GM12878 (cell line): ENCODE results near the gene POU3F3. TPM values are rescaled to one million over a fixed set of nuclear protein-coding genes. Genes with fewer than 3 reads are reported as not detected.

Experiments
- BCL11A ChIP-seq: IDR thresholded peaks from 2 replicates; pipeline ENCODE4 v1.6.1; 2011; ENCODE audit warnings: low read depth, low read length
- CBX3 ChIP-seq: fragments of 200-600 bp; sonication (generic); IDR thresholded peaks from 2 replicates; pipeline ENCODE4 v1.6.1; 2016; ENCODE audit warnings: low read depth, borderline replicate concordance
- CUX1 ChIP-seq: IDR thresholded peaks from 2 replicates; pipeline ENCODE4 v1.6.1; 2012; ENCODE audit warnings: improper control_type of control experiment, low read depth, low read length; ENCODE audit not compliant: insufficient replicate concordance
- IKZF1 ChIP-seq: fragments of 450-650 bp; conservative IDR thresholded peaks from 2 replicates; pipeline ENCODE4 v1.6.1; 2017; ENCODE audit warnings: antibody characterized with exemption, mild to moderate bottlenecking
- JUND ChIP-seq: IDR thresholded peaks from 2 replicates; pipeline ENCODE4 v1.6.1; 2012; ENCODE audit warnings: low read depth, mild to moderate bottlenecking, low read length, improper control_type of control experiment, moderate library complexity
- RAD51 ChIP-seq: fragments of 450-650 bp; IDR thresholded peaks from 2 replicates; pipeline ENCODE4 v1.6.1; 2016; ENCODE audit warnings: moderate library complexity, mild to moderate bottlenecking, inconsistent platforms
- RELA ChIP-seq: fragments of 450-650 bp; IDR thresholded peaks from 2 replicates; pipeline ENCODE4 v1.8.0; 2014; ENCODE audit warnings: borderline replicate concordance; ENCODE audit not compliant: partially characterized antibody
- WRNIP1 ChIP-seq: IDR thresholded peaks from 2 replicates; pipeline ENCODE4 v1.6.1; 2011; ENCODE audit warnings: low read depth, low read length, improper control_type of control experiment, borderline replicate concordance
- ZNF24 ChIP-seq: fragments of 450-650 bp; IDR thresholded peaks from 2 replicates; pipeline ENCODE4 v1.6.1; 2017; ENCODE audit warnings: antibody characterized with exemption, mild to moderate bottlenecking
- ZZZ3 ChIP-seq: IDR thresholded peaks from 2 replicates; pipeline ENCODE4 v1.6.1; 2011; ENCODE audit warnings: low read depth; ENCODE audit not compliant: control insufficient read depth, insufficient read length
- polyA plus RNA-seq, 11 experiments: library from polyadenylated mRNA; depleted of rRNA in 4 of 11; unstranded in 6 of 11; stranded (reverse) in 5 of 11; fragments of >200 nt; fragmentation: Nextera tagmentation in 4 of 11; fragmentation: Illumina TruSeq in 1 of 11; extraction: Ambion mirVana in 4 of 11; extraction: Trizol in 1 of 11; gene quantifications; 1 replicate in 1 of 11; 2 replicates in 10 of 11; pipeline versions ENCODE4 v1.2.1 to v1.2.3, GENCODE V29; 2011 to 2016; ENCODE audit warnings: inconsistent platforms in 2 of 11, missing spikeins in 2 of 11, low read depth in 1 of 11
- total RNA-seq, 4 experiments: library from RNA; depleted of rRNA in 3 of 4; stranded (reverse); fragments of >200 nt in 3 of 4; fragmentation: Illumina TruSeq in 1 of 4; extraction: Trizol in 1 of 4; gene quantifications; 2 replicates each; pipeline versions ENCODE4 v1.2.1 to v1.2.3, GENCODE V29; 2013 to 2021

The POU3F3 gene
- total and polyA plus RNA-seq, 10 of the 15 experiments (the other 5 are each of a cell fraction or from before 2014, with no cell fraction given): not detected

GRCh38 chr2:104889291-104889959 is 35.5 kb downstream of the POU3F3 start (continued):
- no peak for TF ChIP-seq BCL11A
- TF ChIP-seq RELA: no peak
- TF ChIP-seq WRNIP1: no peak
- no peak for TF ChIP-seq ZNF24
- TF ChIP-seq CUX1: no peak
- no peak for TF ChIP-seq CBX3
- TF ChIP-seq RAD51: no peak
- no peak for TF ChIP-seq JUND
- no peak for TF ChIP-seq ZZZ3
- TF ChIP-seq IKZF1: no peak
